ENCODE measurements around the gene ANKS1A.

DNA sequence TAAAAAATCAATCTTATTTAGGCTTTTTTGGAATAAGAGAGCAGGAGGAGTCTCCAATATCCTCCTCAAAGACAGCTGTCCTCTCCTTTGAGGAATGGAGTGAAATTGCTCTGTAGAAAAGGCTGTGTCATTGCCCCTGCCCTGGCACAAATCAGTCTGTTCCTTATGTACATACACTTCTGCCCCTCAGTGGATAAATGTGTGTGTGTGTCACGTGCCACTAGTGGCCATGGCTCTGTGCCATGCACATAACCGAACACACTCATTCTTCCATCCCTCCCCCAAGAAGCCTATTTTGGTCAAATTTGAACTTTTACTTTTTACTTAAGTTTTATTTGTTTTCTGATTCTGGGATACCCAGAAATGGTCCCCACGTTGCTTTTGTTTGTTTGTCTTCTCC is 49.2 kb downstream of the ANKS1A start:
- TF ChIP-seq, protein P1, sequence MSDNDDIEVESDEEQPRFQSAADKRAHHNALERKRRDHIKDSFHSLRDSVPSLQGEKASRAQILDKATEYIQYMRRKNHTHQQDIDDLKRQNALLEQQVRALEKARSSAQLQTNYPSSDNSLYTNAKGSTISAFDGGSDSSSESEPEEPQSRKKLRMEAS (IDR thresholded peaks at IDR 0.05) = no peak
- no peak for TF ChIP-seq CEBPB (IDR thresholded peaks at IDR 0.05)
- no peak for TF ChIP-seq CREB1 (IDR thresholded peaks at IDR 0.05; ENCODE audit: low read depth)
- TF ChIP-seq YY1 (IDR thresholded peaks at IDR 0.05; ENCODE audit: low read depth) = no peak
- TF ChIP-seq REST (IDR thresholded peaks at IDR 0.05; ENCODE audit: low read depth) = no peak
